G401 (cell line): ENCODE measurements around the gene VPS50. TPM values are rescaled to one million over a fixed set of nuclear protein-coding genes. Genes with fewer than 3 reads are reported as not detected.

ENCODE experiments used
- DNase-seq: peaks from one replicate; pipeline ENCODE4 v3.0.0-alpha.2; 2015; ENCODE audit warnings: low spot score
- in situ Hi-C: cut with HindIII; loops from 2 replicates; pipeline ENCODE4 v1.10.0; 2016; ENCODE audit warnings: low sequenced_read_pairs, mixed read lengths
- total RNA-seq: library from RNA; depleted of rRNA; stranded (reverse); fragments of >200 nt; shearing (Covaris generic); gene quantifications from 2 replicates; pipeline ENCODE4 v1.2.3, GENCODE V29; 2014

Gene VPS50
- total RNA-seq, 1 experiment from 2014 or later = 24.6 TPM

DNA sequence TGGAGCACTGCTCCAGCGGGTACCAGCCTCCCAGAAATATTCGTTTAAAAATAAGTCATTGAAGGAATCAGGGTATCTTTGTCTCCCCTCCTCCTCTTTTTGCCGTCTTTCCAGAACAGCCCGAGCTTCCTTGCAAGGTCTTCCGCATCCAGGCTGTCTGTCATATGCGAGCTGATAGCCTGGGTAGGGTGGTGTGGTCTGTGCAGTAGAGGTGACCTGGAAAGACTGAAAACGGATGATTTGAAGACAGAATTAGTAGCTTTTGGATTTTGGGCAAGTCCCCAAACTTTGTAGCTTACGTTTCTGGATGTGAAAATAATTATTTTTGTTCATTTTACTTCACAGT is 480 bp downstream of the VPS50 start:
- in situ Hi-C loops = no loop called here
- DNase-seq = no peak

DNA sequence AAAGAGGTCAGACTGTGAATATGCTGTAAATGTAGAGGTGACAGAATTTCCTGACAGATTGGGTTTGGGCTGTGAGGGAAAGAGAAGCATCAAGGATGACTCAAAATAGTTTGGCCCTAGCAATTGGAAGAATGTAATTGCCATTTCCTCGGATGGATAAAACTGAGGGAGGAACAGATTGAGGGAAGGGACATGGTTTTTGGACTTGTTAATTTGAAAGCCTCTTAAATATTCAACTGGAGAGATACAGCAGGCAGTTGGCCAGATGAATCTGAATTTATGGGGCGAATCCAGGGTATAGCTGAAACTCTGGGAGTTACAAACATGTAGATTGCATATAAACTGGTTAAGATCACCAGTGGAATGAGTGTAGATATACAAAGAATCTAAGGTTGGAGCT is 3.4 kb downstream of the VPS50 start:
- in situ Hi-C loops = no loop called here
- DNase-seq = no peak

DNA sequence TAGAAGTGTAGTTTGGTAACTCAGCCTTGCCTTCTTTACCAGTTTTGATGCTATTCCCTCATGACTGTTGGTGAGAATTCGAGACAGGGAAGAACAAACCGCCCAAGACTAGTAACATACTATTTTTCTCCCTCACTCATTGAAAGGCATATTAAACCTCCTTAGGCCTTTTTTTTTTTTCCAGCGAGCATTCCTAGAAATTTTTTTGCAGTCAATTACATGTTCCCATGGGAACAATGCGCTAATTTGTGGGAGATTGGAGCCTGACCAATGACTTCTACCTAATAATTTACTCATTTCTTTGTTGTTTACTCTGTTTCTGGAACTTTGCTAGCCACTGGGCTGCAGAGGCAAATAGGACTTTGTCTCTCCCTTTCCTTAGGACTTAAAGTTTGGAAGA is 6.0 kb downstream of the VPS50 start:
- no peak for DNase-seq
- in situ Hi-C loops = no loop called here

DNA sequence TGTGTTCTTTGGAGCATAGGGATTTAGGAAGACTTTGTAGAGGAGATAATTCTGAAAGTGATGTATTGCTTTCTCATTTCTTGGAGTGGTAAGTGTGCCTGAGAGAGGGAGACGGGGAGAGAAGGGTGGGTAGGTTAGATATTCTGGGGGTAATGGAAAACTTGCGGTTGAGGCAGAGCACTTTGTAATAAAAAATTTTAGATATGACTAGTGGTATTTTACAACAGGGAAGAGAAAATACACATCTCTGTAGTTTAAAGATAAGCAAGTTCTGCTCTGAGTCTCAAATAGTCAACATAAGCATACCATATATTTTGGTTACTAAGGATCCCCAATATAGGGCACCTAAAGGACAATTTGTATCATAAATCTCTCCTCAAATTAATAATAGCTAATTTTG is 6.6 kb downstream of the VPS50 start:
- no peak for DNase-seq
- in situ Hi-C loops = no loop called here

DNA sequence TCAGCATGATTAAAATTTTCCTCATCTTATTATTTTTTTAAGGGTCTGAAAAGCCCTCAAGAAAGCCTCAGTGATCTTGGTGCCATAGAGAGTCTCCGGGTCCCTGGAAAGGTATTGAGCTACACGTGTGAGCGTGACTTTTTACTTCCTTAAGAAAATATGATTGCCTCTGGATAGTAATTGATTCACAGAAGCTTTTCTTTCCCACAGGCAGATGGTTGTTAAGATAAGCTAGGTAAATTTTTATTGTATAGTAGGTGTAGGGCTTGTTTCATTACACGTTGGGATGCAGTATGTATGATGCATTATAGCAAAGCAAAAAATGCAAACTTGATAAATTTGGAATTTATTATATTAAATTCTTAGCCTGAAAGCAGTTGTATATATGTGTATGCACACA is 7.7 kb downstream of the VPS50 start:
- no peak for DNase-seq
- in situ Hi-C loops = no loop called here

DNA sequence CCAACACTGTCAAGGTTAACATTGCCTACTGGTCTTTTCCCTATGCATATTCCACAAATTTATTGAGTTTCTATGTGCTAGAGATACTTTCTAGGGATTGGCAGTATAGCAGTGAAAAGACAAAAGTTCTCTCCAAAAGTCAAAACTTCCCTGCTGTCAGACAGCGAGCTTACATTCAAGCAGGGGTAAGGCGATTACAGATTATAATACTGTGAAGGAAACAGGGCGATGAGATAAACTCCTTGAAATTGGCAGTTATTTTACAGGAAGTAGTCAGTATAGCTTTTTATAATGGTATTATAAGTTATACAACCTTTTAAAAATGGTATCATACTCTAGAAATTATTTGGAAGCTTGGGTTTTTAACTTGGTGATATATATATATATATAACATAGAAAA is 9.9 kb downstream of the VPS50 start:
- no peak for DNase-seq
- in situ Hi-C loops = no loop called here

DNA sequence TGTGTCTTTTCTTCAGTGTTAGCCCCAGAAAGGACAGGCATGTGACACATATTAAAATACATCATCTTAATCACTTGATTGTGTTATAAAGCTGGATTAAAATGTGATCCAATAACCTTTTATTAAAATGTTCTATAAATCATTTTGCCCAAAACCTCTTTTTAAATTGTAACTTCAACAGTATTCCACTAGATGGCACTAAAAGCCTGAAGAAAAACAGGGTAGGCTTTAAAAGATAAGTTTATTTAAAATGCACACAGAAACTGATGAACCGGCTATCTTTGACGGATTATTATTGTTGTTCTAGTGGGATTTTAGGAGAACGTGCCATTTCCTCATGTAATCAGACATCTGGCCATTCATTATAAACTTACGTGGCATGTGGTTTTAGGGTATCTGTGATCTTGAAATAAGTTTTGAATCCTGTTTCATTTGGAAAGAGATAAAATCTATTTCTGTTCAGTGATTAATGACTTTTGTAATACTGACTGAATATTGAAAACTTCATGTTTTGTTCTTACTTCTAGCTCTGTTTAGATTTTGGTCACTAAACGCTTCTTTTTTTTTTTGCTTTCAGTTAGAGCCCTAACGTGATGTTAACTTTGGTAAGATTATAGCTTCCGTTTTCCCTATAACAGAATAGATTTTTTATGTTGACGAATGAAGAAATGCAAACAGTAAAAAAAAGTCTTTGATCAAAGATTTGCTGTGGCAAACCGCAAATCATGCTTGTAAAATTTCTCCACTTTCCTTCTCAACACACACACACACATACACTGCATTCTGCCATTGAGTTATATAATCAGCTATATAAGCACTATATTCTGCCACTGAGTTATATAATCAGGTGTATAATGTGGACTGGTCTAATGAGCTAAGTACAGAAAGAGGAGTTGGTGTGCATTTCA is 13.6 kb downstream of the VPS50 start:
- in situ Hi-C loops = no loop called here

DNA sequence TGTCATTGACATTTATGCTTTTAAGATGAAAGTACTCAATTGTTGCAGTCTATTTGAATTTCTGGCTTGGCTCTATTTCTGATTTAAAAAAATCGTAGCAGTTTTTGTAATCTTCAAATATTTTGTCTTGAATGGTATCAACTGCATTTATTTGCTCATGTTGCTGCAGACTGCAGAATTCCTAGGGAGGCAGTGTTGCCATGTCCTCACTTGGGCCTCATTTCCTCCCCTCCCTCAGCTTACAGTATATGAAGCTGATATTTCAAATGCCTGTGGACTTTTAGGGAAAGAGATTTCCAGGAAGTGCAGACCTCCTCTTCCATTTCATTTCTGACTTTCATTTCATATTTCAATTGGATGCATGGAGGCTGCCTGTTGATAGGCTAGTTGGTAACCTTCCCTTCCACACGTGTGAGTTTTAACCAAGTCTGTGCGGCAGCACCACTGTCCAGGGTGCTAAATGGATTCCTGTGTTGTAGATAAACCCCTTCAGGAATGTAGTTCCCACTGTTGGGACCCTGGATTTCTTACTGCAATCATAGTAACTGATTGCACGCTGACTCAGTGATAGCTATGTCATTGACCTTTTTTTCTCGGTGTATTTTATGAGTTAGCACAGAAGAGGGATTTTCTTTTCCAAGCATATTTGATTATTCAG is 17.5 kb downstream of the VPS50 start:
- in situ Hi-C loops = no loop called here
- no peak for DNase-seq

More for the DNA sequence above, 13.6 kb downstream of the VPS50 start:
- peak; percentile 47 for DNase-seq

DNA sequence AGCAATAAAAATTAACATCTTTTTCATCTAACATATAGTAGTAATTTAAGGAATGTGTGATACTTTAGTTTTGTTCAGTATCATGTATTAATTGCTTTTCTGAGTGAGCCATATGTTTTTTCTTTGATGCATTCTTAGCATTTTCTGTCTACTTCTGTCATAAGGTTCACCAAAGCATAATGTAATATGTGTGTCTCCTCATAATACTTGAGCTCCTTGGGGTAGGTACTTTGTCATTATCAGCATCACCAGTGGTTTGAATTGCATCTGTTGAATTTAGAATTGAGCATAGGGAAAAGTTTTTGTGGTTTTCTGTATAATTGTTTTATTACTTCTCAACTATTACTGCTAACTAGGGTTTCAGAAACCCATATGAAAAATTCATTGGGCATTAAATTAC is 26.5 kb downstream of the VPS50 start:
- in situ Hi-C loops = no loop called here
- DNase-seq = no peak

DNA sequence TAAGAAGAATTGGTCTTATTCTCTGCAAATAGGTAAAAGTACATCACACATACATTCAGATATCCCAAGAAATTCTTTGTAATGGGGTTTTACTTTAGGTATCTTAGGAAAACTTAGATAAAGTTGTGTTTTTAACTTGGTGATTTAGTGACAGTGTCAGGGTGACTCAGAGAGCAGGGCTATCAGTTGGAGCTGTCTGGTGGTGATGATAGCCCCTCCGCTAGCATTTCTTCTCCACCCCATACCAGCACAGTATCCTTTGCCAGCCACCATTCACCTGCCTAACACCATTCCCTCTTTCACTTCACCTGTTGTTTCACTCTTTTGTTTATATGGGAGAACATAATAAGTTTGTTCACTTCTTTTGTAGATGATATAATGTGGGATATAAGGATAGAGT is 30.4 kb downstream of the VPS50 start:
- no peak for DNase-seq
- in situ Hi-C loops = no loop called here

DNA sequence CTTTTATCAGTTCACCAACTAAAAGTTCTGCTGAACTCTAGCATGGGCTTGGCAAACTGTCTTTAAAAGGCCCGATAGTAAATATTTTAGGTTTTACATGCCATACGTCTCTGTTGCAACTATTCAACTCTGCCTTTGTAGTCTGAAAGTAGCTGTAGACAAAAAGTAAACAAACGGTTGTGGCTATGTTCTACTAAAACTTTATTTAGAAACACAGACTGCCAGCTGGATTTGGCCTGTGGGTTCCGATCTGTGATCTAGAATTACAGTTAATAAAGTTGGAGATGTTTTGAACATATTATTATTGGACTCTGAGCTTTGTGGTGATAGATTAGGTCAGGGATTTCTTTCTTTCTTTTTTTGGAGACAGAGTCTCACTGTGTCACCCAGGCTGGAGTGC is 33.1 kb downstream of the VPS50 start:
- no peak for DNase-seq
- in situ Hi-C loops = no loop called here

DNA sequence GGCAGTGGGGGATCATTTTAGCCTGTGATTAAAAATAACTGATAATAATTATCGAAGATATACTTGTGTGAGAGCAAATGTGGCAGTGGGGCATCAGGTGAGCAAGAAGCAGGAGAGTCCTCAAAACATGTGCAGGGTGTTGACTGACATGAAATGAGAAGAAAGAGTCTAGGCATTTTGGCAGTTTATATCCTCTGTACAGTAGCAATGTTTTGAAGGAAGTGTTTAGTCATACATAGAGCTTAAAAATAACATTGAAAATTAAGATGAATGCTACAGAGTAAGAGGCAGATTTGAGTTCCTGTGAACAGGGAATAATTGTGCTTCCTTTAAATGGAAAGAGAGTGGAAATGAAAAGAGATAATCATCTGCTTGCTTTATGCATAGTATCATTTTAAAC is 47.4 kb downstream of the VPS50 start:
- no peak for DNase-seq
- in situ Hi-C loops = no loop called here

DNA sequence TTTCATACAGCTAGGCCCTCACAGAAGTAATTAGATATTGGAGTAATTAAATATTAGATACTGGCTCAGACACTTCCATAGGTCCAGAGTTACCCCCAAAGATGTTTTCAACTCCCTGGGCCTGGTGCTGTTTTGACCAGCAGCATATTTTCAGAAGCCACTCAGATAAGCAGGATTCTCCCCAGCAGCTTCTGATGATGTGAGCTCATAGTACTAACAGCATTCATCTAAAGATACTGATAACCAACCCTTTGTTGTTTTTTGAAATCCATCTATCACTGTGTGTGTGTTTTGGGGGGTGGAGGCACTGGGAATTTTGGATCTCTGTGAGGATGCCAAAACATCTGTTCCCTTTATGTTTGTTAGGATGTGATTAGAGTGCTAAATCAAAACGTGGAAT is 52.7 kb downstream of the VPS50 start:
- DNase-seq = no peak
- in situ Hi-C loops = no loop called here

DNA sequence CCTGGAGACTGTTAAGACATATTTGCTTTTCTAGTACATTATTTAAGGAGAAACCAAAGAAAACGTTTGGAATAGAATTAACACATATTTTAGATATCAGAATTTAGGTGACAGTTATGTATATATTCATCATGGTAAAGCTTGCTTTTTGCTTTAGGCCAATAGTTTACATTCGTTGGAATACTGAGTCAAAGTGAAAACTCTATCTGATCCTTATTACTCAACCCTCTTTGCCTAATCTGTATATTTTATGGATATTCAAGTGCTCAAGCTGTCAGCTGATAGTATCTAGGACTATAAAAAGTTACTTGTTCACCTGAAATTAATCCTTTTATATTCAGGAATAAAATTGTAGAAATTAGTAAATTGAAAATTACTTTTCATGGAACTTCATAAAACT is 61.1 kb downstream of the VPS50 start:
- in situ Hi-C loops = no loop called here
- DNase-seq = no peak

DNA sequence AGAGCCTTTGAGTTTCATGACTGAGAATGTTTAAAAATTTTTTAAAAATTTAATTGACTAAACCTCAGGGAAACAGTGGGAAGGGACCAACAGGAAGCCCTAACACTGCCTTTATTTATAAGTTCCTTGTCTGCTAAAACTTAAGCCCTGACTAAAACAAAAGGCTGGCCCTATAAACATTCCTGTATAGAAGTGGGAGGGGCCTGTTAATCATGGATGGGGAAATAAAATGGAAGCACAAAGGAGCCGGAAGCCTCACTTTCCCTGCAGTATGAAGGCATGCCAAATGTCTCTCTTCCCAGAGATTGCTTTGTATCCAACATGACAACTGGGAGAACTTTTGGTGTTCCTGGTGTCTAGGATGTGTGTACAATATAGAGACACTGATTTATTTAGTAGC is 66.0 kb downstream of the VPS50 start:
- no peak for DNase-seq
- in situ Hi-C loops = no loop called here

DNA sequence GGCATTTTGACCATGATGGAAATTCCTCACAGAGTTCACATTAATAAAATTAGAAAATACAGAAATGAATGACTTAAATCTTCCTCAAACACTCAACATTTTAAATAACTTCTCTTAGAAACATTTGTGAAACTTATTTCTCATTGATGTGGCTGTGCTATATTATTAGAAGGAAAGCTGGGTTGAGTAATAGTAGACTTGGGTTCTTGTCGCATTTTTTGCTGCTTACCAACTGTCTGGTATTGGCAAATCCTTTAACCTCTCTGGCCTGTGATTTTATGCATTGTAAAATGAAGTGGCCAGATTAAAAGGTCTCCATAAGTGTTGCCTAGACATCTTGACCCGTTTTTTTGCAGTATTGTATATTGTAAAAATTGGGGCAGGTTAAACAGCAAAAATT is 66.5 kb downstream of the VPS50 start:
- in situ Hi-C loops = no loop called here
- no peak for DNase-seq

DNA sequence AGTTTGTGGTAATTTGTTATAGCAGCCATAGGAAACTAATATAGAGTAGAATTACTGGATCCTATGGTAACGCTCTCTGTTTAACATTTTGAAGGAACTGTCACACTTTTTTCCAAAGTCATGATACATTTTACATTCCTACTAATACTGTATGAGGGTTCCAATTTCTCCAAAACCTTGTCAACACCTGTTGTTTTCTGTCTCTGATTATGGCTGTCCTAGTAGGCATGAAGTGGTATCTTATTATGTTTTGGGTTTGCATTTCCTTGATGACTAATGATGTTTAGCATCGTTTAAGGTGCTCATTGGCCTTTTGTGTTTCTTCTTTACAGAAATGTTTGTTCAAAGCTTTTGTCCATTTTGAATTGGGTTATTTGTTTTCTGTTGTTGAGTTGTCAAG is 69.6 kb downstream of the VPS50 start:
- no peak for DNase-seq
- in situ Hi-C loops = no loop called here

DNA sequence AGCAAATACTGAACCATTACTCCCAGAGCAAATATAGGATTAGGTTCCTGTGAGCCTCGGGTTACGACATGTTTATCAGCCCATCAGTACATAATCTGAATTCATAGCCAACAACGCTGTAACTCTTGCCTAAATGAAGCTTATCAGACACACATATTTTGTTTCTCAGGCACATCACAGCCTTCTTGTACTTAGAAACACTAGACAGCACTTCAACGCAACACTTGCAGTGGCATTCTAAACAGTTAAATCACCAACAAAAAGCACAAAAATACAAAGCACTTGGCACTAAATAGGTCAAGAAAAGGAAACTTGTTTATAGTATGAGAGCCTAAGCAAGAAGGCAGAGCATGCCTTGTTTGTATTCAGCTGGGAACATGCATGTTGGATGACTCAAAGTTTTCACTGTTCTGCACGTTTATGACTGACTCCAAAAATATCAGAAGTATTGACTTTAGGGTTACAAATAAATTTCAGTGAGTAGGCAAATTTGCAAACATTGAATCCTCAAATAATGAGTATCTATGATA is 75.0 kb downstream of the VPS50 start:
- in situ Hi-C loops = no loop called here
- no peak for DNase-seq

DNA sequence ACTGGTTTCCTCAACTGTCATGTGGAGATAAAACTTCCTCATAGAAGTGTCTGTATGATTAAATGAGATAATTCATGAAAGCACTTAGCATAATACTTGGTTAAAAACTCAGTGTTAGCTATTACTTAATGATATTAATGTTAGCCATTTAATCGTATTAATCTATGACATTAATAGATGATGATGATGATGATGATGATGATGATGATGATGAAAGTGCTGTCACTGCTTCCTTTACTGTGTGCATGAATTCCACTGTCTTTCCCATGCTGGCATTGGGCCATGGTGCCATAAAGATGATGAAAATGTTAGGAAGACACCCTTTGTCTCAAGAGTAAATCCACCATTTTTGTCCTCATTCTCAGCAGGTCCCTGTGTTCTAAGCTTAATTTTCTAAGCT is 75.8 kb downstream of the VPS50 start:
- DNase-seq = no peak
- in situ Hi-C loops = no loop called here

DNA sequence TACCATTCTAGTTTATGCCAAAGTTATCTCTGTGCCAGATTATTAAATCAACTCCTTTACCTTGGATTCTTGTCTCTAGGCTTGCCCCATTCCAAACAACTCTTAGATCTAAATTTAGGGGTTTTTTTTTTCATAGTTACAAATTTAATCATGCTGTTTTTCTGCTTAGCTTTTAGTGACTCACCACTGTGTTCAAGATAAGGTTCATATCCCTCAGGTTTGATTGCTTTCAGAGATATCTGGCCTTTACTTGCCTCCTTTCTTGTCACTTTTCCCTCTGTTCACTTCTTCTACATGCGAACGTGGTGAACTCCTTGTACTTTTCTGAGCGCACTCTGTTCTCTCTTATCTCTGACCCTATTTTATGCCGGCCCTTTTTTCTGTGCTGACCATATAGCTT is 78.2 kb downstream of the VPS50 start:
- DNase-seq = no peak
- in situ Hi-C loops = no loop called here

DNA sequence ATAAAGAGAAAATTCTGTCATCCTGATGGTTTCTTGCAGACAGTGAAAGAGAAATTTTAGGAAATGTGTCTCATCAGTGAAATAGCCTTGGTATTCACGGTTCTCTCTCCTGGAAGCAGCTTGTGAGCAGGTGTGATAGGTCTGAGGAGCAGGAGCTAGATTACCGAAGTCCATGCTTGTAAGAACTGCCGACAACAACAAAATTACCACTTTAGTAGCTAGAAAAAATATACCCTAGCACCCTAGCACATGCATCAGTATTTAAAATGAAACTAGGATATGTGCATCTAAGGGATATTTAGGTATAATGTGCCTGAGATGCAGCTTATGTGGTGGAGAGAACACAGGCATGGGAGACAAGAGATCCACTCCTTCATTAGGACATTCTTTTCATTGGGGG is 82.3 kb downstream of the VPS50 start:
- in situ Hi-C loops = no loop called here
- no peak for DNase-seq
